Right lobe of liver (tissue), 4 donors: ENCODE results near the gene SEMA4D.

Experiments used
- CTCF ChIP-seq, 4 donors: fragments of 200-600 bp in 3 of 4; fragments of 450-650 bp in 1 of 4; IDR thresholded peaks; one replicate each; pipeline versions ENCODE4 v1.5.1 to v1.8.0; 2016 to 2022; ENCODE audit warnings: antibody characterized with exemption in 4 of 4, mild to moderate bottlenecking in 2 of 4
- POLR2A ChIP-seq: fragments of 450-650 bp; IDR thresholded peaks from one replicate; pipeline ENCODE4 v1.6.1; 2017; ENCODE audit warnings: antibody characterized with exemption, mild to moderate bottlenecking
- donor health status: DM: no; HTN: no; CAD: no.
- donor health status: DM: no; HTN: no; CAD: no.
- donor health status: DM: no; HTN: yes; CAD: no.

- TF ChIP-seq CTCF (IDR thresholded peaks at IDR 0.05) (no peak), POLR2A (no peak)
Measured at GRCh38 chr9:89367281-89367680, 130.6 kb downstream of the SEMA4D start.
